SK-N-MC (cell line): Measurements from ENCODE around the gene MAML3.

Source experiments
- DNase-seq: peaks from one replicate; pipeline ENCODE4 v3.0.0-alpha.2; 2011; ENCODE audit warnings: low read depth, low spot score
- H3K27ac ChIP-seq: fragments of 200-600 bp; sonication (generic); 2 replicates; pipeline ENCODE4 v1.5.1; 2016; ENCODE audit warnings: mixed run types
- H3K36me3 ChIP-seq: fragments of 200-600 bp; sonication (generic); 2 replicates; pipeline ENCODE4 v1.6.1; 2017; ENCODE audit warnings: antibody characterized with exemption, low read length, mixed read lengths; ENCODE audit not compliant: insufficient read depth
- H3K4me3 ChIP-seq: fragments of 200-600 bp; sonication (generic); 2 replicates; pipeline ENCODE4 v1.5.1; 2016
- H3K9ac ChIP-seq: fragments of 200-600 bp; sonication (generic); 2 replicates; pipeline ENCODE4 v1.8.0; 2017; ENCODE audit warnings: mixed run types, mixed read lengths; ENCODE audit not compliant: insufficient read length
- H3K9me3 ChIP-seq: fragments of 200-600 bp; sonication (generic); 2 replicates; pipeline ENCODE4 v1.6.1; 2017; ENCODE audit warnings: low read depth, mild to moderate bottlenecking, antibody characterized with exemption, low read length, moderate library complexity, mixed read lengths
- EZH2 ChIP-seq: fragments of 200-600 bp; sonication (generic); IDR thresholded peaks from one replicate; pipeline ENCODE4 v1.6.1; 2017; ENCODE audit warnings: antibody characterized with exemption
- FOXP2 ChIP-seq: optimal IDR thresholded peaks from 2 replicates; pipeline ENCODE3; 2011; ENCODE audit warnings: mild to moderate bottlenecking, moderate library complexity; ENCODE audit not compliant: insufficient read depth; ENCODE audit errors: extremely low read length, control extremely low read depth
- POLR2AphosphoS5 ChIP-seq: IDR thresholded peaks from 2 replicates; pipeline ENCODE4 v1.6.1; 2012; ENCODE audit warnings: mild to moderate bottlenecking, low read depth, low read length, borderline replicate concordance

The MAML3 gene

GRCh38 chr4:139903845-139904244 lies 250.1 kb downstream of the MAML3 start:
- Histone ChIP-seq H3K9ac (no peak overlapping the region), H3K27ac (no peak overlapping the region), H3K9me3 (no peaks in the 10 kb centered on the region), H3K36me3 (no peaks in the 10 kb centered on the region), H3K4me3 (no peak overlapping the region)
- DNase-seq = no peak
- TF ChIP-seq FOXP2 (no peak), EZH2 (no peak), POLR2AphosphoS5 (no peak)

DNA sequence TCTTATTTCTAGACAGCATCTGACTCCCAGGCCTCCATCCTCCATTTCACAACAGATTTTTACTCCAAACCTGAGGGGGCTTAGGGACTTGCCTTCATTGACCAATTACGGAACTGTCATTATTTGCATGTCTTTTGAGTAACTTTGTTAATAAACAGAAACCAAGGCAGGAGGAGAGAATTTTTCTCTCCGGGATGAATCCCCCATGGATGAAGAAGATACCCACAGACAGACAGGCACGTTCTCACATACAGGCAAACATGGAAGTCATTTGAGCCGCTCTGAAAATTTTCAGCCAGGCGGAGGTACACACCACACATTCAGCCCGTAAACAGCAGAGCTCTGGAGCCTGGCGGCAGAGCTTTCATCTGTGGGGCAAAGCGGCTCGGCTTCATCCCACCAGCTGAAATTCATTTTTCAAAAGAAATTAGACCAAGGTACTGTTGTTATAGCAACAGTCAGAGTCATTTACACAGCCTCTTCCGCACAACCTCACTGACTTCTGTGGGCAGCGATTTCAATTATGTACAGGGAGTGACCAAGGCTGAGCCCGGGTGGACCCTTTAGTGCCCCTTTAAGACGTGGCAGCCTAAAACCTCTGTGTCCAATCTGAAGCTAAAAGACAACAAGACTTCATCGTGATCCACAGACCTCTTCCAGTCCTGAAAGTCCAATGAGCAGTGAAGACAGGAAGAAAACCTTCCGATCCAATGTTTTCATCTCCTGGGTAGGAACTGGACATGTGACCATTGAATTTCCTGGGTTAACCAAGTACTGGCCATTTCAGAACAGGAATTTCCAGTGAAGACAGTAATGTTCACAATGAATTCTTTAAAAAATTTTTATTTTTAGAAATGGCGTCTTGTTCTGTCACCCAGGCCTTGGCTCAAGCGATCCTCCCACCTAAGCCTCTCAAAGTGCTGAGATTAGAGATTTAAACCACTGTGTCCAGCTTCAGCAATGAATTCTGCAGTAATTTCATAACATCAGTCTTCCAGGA lies 251.4 kb downstream of the MAML3 start:
- Histone ChIP-seq H3K27ac (no peak overlapping the region), H3K36me3 (no peaks in the 10 kb centered on the region), H3K9ac (no peak overlapping the region), H3K9me3 (no peaks in the 10 kb centered on the region), H3K4me3 (no peak overlapping the region)
- TF ChIP-seq EZH2 = no peak
- TF ChIP-seq FOXP2 = no peak
- no peak for TF ChIP-seq POLR2AphosphoS5
- DNase-seq = no peak

GRCh38 chr4:139901531-139902320 lies 252.3 kb downstream of the MAML3 start:
- TF ChIP-seq POLR2AphosphoS5 (no peak), EZH2 (no peak), FOXP2 (no peak)
- Histone ChIP-seq H3K27ac (no peak overlapping the region), H3K36me3 (no peaks in the 10 kb centered on the region), H3K4me3 (no peak overlapping the region), H3K9ac (peak overlapping the region; percentile 1), H3K9me3 (no peaks in the 10 kb centered on the region)
- no peak for DNase-seq

DNA sequence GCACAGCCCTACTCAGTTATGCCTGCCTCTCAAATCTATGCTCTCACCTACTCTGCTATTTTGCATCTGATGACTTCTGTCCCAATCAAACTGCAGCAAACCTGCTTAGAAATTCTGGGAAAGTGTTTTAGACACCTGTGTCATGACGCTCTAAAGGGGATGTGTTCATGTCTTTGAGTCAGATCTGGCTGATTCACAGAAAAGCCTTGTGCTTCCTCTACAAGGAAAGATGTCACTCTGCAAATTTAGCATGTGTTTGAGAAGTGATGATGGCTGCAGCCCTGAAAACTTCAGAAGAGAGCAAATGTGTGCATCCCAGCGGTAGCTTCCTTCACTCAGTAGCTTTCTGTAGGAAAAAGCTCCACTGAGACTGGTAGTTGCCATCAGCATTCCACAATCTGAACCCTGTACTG lies 253.0 kb downstream of the MAML3 start:
- H3K9me3 ChIP-seq = no peaks in the 10 kb centered on the region
- no peak overlapping the region for H3K27ac ChIP-seq
- no peak for DNase-seq
- TF ChIP-seq FOXP2 (no peak), POLR2AphosphoS5 (no peak), EZH2 (no peak)
- H3K9ac ChIP-seq = no peak overlapping the region
- no peaks in the 10 kb centered on the region for H3K36me3 ChIP-seq
- H3K4me3 ChIP-seq = no peak overlapping the region

DNA sequence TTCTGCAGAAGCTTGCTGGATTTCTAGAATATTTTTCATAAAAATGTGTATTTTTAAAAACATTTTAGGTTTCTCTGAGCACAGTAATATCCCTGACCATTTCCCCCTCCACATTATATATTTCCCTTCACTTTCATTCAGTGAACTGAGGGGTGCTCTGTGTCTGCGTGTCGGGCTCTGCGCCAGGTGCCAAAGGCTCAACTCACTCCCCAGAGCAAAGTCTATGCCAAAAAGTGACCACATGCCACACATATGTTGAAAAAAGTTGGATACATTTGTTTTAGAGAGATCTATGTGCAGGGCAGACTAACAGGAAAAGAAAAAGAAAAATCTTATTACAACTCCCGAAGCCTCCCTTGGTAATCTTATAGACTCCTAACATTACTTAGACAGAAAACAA lies 254.6 kb downstream of the MAML3 start:
- Histone ChIP-seq H3K4me3 (no peak overlapping the region), H3K36me3 (no peaks in the 10 kb centered on the region), H3K27ac (no peak overlapping the region), H3K9me3 (no peaks in the 10 kb centered on the region), H3K9ac (no peak overlapping the region)
- no peak for DNase-seq
- TF ChIP-seq EZH2 (no peak), FOXP2 (no peak), POLR2AphosphoS5 (no peak)

DNA sequence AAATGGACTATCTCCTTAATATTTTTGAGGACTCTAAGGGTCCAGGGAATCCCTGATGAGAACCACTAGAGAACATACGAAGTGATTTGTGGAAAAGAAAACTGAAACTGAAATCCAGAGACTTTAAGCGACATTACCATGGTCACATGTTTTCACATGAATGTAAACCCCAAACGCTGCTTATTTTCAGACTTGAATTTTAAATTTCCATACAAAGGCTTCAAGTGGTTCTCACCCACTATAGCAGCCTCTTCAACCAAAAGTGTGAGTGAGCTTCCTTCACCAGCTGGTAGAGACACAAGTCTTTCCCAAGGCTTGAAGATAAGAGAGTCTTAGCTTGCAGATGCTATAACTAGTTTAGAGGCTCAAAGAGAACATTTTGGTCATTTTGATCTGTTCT lies 255.7 kb downstream of the MAML3 start:
- DNase-seq = no peak
- Histone ChIP-seq H3K9ac (no peak overlapping the region), H3K4me3 (no peak overlapping the region), H3K36me3 (no peaks in the 10 kb centered on the region), H3K9me3 (no peaks in the 10 kb centered on the region), H3K27ac (no peak overlapping the region)
- TF ChIP-seq POLR2AphosphoS5 = no peak
- TF ChIP-seq EZH2 = no peak
- no peak for TF ChIP-seq FOXP2

DNA sequence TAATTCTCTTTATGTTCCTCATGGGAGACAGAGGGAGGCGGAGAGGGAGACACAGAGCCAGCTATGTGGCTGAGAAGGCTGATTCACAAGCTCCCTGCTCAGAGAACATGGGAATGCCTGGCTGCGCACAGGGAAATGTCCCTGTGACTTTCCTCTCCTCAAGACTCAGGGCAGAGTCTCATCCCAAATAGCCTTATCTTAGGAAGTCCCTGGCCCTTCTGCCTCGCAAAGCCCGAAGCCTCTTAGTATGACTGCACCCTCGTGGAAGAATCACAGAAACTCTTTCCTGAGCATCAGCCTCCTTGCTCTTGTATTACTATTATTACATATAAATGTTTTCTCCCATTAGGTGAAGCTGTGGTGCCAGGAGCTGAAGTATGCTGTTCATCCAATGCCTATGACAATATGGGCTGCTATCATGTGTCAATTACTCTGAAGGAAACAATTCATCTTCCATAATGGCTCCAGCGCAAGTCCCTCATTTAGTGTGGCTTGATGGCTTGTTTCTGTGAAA lies 257.8 kb downstream of the MAML3 start:
- H3K4me3 ChIP-seq = no peak overlapping the region
- no peaks in the 10 kb centered on the region for H3K36me3 ChIP-seq
- TF ChIP-seq POLR2AphosphoS5 (no peak), EZH2 (no peak), FOXP2 (no peak)
- H3K9ac ChIP-seq = no peak overlapping the region
- H3K27ac ChIP-seq = no peak overlapping the region
- DNase-seq = no peak
- no peaks in the 10 kb centered on the region for H3K9me3 ChIP-seq

DNA sequence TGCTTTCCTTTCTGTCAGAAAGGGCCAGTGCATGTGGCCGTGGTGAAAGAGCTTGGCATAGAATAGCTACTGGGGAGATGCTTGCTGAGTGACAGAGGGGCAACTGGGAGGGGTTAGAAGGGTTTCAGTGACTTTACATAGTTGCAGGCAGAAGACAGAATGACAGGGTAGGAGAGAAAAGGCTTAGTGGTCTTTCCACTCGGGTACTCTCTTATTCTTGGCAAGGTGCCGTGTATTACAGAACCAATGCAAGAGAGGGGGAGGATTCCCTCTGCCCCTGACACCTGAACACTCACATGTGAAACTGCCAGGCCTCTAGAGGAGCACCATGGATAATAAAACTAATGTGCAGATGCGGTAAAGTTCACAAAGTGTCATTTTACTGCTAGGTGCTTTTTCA lies 260.2 kb downstream of the MAML3 start:
- no peaks in the 10 kb centered on the region for H3K36me3 ChIP-seq
- H3K27ac ChIP-seq = no peak overlapping the region
- H3K4me3 ChIP-seq = no peak overlapping the region
- no peak for DNase-seq
- H3K9ac ChIP-seq = no peak overlapping the region
- H3K9me3 ChIP-seq = no peaks in the 10 kb centered on the region
- TF ChIP-seq EZH2 (no peak), POLR2AphosphoS5 (no peak), FOXP2 (no peak)
